Stimulated activated memory B cell treated with anti-CD40 and anti-IgM and Interleukin-4, amounts not matched to agents 10 μg/mL and 1 μg/mL and 100 μg/mL, for 72 hours (primary cell): ENCODE measurements around the gene SLC25A26.

ENCODE experiments used
- ATAC-seq: fragments of 150-1000 bp; cut with Tn5 transposase; 2 replicates; pipeline ENCODE4 v1.10.0; 2021
- H3K27ac Mint-ChIP-seq: one replicate; pipeline ENCODE4 v1.8.0; 2022; ENCODE audit warnings: mild to moderate bottlenecking, mixed read lengths
- H3K27me3 Mint-ChIP-seq: one replicate; pipeline ENCODE4 v1.8.0; 2022; ENCODE audit warnings: mixed read lengths
- H3K36me3 Mint-ChIP-seq: one replicate; pipeline ENCODE4 v1.8.0; 2022; ENCODE audit warnings: mixed read lengths
- H3K4me1 Mint-ChIP-seq: one replicate; pipeline ENCODE4 v1.8.0; 2022; ENCODE audit warnings: mixed read lengths
- H3K4me3 Mint-ChIP-seq: one replicate; pipeline ENCODE4 v1.8.0; 2022; ENCODE audit warnings: mild to moderate bottlenecking, moderate library complexity, mixed read lengths
- H3K9me3 Mint-ChIP-seq: one replicate; pipeline ENCODE4 v1.8.0; 2022; ENCODE audit warnings: mixed read lengths

The SLC25A26 gene

GRCh38 chr3:66377800-66378199 lies 157.0 kb downstream of the SLC25A26 start:
- no peak for ATAC-seq

DNA sequence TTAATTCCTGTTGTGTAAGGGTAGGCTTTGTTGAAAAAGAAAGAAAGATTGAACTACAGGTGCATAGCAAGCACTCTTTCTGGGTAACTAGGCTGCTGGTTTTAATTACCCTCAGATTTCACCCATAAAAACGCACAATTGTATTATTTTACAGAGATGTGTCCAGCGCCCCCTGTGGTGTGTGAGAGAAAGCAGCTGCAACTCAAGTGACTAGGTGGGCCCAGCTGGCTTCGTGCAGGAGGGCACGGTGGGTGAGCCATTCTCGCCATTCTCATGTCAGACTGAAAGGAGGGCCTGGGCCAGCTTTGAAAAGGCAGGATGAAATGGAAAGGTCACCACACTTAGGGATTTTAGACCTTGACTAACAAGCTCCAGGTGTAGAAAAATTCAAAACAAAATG lies 157.5 kb downstream of the SLC25A26 start:
- H3K36me3 Mint-ChIP-seq: peaks cover 89% of the 10 kb centered on the region
- no peak for ATAC-seq
- peak overlapping the region; percentile 72 for H3K27ac Mint-ChIP-seq
- no peaks in the 10 kb centered on the region for H3K9me3 Mint-ChIP-seq
- no peaks in the 10 kb centered on the region for H3K4me1 Mint-ChIP-seq
- H3K4me3 Mint-ChIP-seq: no peak overlapping the region
- H3K27me3 Mint-ChIP-seq: no peaks in the 10 kb centered on the region

More at GRCh38 chr3:66377800-66378199, 157.0 kb downstream of the SLC25A26 start:
- peaks cover 89% of the 10 kb centered on the region for H3K36me3 Mint-ChIP-seq
- peak overlapping the region; percentile 72 for H3K27ac Mint-ChIP-seq
- no peak overlapping the region for H3K4me3 Mint-ChIP-seq
- no peaks in the 10 kb centered on the region for H3K9me3 Mint-ChIP-seq
- no peaks in the 10 kb centered on the region for H3K4me1 Mint-ChIP-seq
- no peaks in the 10 kb centered on the region for H3K27me3 Mint-ChIP-seq

DNA sequence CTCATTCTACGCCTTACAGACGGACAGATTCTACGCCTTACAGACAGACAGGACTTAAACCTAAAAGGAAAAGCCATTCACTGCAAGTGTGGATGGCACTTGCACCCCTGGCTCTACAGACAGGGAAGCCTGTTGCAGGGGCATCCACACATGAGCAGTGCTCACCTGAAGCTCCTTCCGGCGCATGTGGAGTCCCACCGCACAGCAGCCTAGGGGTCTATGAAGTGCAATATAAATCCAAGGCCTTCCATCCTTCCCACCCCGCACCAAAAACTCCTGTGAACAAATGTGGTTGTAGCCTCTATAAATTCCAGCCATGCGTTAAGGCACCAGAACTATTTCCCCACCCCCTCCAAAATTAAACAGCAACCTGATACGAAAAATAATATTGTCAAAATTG lies 158.8 kb downstream of the SLC25A26 start:
- no peaks in the 10 kb centered on the region for H3K4me1 Mint-ChIP-seq
- no peak overlapping the region for H3K4me3 Mint-ChIP-seq

DNA sequence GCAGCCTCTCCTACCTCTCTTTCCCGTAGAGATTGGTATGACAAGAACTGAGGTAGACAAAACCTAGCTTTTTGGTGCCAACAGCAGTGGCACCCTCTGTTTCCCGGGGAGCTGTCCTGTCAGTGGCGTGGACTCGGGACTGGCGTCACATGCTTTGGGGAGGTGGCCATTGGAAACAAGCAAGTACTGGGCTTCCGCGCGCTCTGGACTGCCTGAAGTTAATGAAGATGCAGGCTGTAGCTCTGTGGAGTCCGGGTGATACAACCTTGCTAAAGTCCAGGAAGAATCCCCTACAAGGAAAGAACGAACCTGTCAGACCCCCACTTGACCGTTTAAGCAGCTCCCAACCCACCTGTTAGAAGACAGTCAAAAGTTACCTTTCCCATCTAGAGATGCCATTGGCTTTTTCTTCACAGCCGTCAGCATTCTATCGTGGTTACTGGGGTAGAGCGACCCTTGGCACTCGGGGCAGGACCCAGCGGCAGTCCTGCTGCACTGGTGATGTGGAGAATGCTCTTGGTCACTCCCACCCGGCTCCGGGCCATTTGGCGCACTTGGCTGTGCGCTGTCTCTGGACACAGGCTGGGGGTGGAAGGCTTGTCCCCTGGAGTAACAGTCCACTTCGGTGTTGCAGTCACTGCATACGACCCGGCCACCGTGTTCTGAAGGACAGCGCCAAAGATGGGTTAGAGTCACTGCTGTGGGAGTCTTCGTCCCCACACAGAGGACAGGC lies 159.6 kb downstream of the SLC25A26 start:
- no peaks in the 10 kb centered on the region for H3K4me1 Mint-ChIP-seq
- peaks cover 91% of the 10 kb centered on the region for H3K36me3 Mint-ChIP-seq
- no peak overlapping the region for H3K4me3 Mint-ChIP-seq
- no peak for ATAC-seq
- H3K27ac Mint-ChIP-seq: no peak overlapping the region
- no peaks in the 10 kb centered on the region for H3K27me3 Mint-ChIP-seq
- no peaks in the 10 kb centered on the region for H3K9me3 Mint-ChIP-seq

More for the DNA sequence above, 158.8 kb downstream of the SLC25A26 start:
- Mint-ChIP-seq H3K9me3 (no peaks in the 10 kb centered on the region), H3K27me3 (no peaks in the 10 kb centered on the region), H3K27ac (no peak overlapping the region), H3K36me3 (peaks cover 93% of the 10 kb centered on the region)
- ATAC-seq: no peak

DNA sequence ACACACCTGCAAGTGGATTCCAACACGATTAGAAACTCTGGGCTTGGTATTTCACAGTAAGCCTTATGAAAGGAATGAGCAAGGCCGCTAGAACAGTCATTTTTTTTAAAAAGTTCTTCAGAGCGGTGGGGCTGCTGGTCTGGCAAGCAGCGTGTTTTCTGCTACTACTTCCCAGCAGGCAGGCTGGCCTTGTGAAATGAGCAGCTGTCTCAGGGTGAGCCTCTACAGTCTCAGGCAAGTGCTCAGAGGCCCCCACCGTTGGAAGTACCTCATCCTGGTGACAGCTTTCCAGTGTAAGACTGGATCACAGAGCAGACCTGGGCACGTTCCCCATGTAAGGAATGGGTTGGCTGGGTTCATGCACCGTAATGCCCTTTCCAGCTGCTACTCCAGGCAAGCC lies 160.8 kb downstream of the SLC25A26 start:
- Mint-ChIP-seq H3K4me3 (no peak overlapping the region), H3K27ac (no peak overlapping the region), H3K27me3 (no peaks in the 10 kb centered on the region), H3K36me3 (peaks cover 80% of the 10 kb centered on the region), H3K4me1 (peaks cover 11% of the 10 kb centered on the region), H3K9me3 (no peaks in the 10 kb centered on the region)
- no peak for ATAC-seq

DNA sequence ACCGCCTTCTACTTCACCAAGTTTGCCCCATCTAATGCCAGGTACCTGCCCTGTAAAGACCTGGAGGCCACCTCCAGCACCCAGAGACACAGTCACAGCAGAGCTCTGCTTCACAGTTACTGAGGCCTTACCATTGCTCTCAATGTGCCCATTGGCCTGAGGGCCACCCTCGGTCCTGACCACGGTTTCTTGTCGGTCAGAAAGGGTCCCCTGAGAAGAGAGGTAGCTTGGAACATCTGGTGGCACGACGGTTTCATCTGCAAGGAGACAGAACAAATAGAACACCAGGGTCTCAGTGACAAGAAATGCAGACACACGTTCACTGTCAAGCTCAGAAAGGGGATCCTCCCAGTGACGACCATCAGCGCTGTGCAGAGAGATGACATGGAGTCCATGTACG lies 161.3 kb downstream of the SLC25A26 start:
- no peak for ATAC-seq
- H3K9me3 Mint-ChIP-seq: no peaks in the 10 kb centered on the region
- H3K4me1 Mint-ChIP-seq: peaks cover 16% of the 10 kb centered on the region
- H3K4me3 Mint-ChIP-seq: no peak overlapping the region
- peaks cover 76% of the 10 kb centered on the region for H3K36me3 Mint-ChIP-seq
- H3K27me3 Mint-ChIP-seq: no peaks in the 10 kb centered on the region
- no peak overlapping the region for H3K27ac Mint-ChIP-seq

GRCh38 chr3:66383023-66383422 lies 162.2 kb downstream of the SLC25A26 start:
- ATAC-seq: no peak
- Mint-ChIP-seq H3K9me3 (no peaks in the 10 kb centered on the region), H3K27ac (peak overlapping the region; percentile 14), H3K27me3 (no peaks in the 10 kb centered on the region), H3K4me1 (peaks cover 21% of the 10 kb centered on the region), H3K4me3 (no peak overlapping the region), H3K36me3 (peaks cover 68% of the 10 kb centered on the region)

DNA sequence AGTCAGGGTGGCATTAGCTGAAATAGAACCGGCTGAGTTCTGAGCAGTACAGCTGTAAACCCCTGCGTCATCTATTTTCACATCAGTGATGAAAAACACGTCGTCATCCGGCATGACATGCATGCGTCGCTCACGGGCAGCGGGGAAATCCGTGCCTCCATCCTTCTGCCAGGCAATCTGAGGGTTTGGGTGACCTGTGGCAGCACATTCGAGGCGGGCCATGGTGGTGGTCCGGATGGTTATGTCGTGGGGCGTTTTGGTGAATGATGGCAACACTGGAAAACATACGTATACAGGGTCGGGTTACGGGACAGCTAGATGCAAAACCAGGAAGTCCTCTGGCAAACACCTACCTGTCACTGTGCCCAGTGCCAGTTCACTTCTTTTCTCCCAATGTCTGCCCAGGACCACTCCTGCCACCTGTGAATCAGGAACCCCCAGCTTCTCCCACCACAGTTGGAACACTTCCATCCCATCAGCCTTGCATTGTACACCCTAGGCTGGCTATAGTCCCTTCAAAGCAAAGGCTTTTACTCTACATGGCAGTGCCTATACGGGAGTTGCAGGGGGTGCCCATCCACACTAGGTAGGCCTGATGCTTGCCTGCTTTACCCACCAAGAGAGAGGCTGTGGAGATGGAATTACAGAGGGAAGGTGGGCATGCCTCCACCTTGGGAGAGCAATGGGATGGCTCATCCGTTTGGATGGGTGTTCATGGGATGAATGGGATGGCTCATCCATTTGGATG lies 163.4 kb downstream of the SLC25A26 start:
- Mint-ChIP-seq H3K27me3 (no peaks in the 10 kb centered on the region), H3K36me3 (peaks cover 63% of the 10 kb centered on the region), H3K9me3 (peaks cover 4% of the 10 kb centered on the region), H3K4me3 (no peak overlapping the region), H3K27ac (no peak overlapping the region), H3K4me1 (peaks cover 31% of the 10 kb centered on the region)
- ATAC-seq: no peak

GRCh38 chr3:66385066-66385465 lies 164.3 kb downstream of the SLC25A26 start:
- H3K36me3 Mint-ChIP-seq: peaks cover 54% of the 10 kb centered on the region
- H3K4me3 Mint-ChIP-seq: no peak overlapping the region
- no peaks in the 10 kb centered on the region for H3K27me3 Mint-ChIP-seq
- peaks cover 40% of the 10 kb centered on the region for H3K4me1 Mint-ChIP-seq
- H3K9me3 Mint-ChIP-seq: peaks cover 4% of the 10 kb centered on the region
- peak overlapping the region; percentile 88 for H3K27ac Mint-ChIP-seq
- ATAC-seq: no peak

DNA sequence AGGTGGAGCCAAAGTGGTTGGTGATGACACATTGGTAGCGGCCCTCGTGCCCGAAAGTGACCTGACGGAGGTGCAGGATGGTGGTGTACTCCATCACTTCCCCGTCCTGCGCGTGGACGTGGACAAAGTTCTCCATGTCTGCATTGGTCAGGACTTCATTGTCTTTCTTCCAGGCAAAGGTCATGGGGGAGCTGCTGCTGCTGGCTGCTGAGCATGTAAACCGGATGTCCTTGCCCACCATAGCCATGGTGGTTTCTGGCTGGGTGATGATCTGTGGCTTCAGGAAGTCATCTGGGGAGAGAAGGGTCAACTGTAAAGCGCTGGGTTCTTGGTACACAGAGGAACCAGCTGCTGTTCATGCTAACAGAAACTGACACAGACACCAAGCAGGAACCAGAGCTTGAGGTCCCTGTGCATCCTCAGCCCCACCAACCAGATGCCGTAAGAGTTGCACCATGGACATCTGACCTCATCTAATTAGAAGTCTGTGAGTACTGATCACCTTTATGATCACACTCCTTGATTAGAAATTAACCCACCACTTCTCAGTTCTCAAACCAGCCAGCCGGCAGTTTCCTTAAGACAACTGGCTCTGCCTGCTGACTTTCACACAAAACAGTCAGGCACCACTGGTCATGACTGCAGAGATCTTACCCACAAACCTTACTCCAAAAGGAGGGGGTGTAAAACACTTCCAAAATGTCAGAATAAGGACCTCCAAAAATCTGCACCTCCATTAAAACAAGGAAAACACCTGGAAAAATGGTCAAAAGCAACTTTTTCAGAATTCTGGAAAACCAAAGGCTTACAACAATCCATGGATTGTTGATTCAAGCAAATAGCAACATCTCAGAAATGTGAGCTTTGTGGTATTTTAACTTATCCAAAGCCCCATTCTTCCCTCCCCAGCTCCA lies 165.5 kb downstream of the SLC25A26 start:
- H3K4me3 Mint-ChIP-seq: peak overlapping the region; percentile 48
- peaks cover 45% of the 10 kb centered on the region for H3K4me1 Mint-ChIP-seq
- peak; percentile 89 for ATAC-seq
- H3K36me3 Mint-ChIP-seq: peaks cover 42% of the 10 kb centered on the region
- peaks cover 4% of the 10 kb centered on the region for H3K9me3 Mint-ChIP-seq
- H3K27ac Mint-ChIP-seq: peak overlapping the region; percentile 88
- no peaks in the 10 kb centered on the region for H3K27me3 Mint-ChIP-seq

- Mint-ChIP-seq H3K36me3 (peaks cover 34% of the 10 kb centered on the region), H3K9me3 (peaks cover 4% of the 10 kb centered on the region), H3K4me1 (peaks cover 52% of the 10 kb centered on the region)
Measured at GRCh38 chr3:66386925-66387650, 166.3 kb downstream of the SLC25A26 start.

GRCh38 chr3:66390013-66390412 lies 169.2 kb downstream of the SLC25A26 start:
- Mint-ChIP-seq H3K4me1 (peaks cover 79% of the 10 kb centered on the region), H3K9me3 (peaks cover 4% of the 10 kb centered on the region), H3K27me3 (no peaks in the 10 kb centered on the region), H3K36me3 (peaks cover 6% of the 10 kb centered on the region), H3K4me3 (no peak overlapping the region), H3K27ac (peak overlapping the region; percentile 42)
- peak; percentile 38 for ATAC-seq

More at GRCh38 chr3:66386925-66387650, 166.3 kb downstream of the SLC25A26 start:
- ATAC-seq: peak; percentile 70
- Mint-ChIP-seq H3K4me3 (peak overlapping the region; percentile 48), H3K27ac (peak overlapping the region; percentile 88), H3K27me3 (no peaks in the 10 kb centered on the region)

DNA sequence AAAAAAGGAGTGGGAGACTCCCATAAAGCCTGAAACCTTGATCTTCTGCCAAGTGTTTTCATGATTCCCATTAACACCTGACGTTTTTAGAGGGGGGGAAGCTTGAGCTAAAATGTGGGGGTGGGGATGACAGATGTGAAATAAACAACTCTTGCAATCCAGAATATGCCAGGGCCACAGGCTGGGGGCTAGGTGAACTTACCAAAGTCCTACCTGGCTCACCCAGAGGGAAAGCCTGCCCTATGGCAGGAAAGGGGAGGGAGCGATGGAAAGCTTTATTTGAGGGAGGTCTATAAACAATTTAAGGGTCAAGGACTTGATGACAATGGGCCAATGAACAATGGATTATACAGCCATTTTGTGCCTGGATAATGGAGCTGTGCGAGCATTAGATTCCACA lies 171.7 kb downstream of the SLC25A26 start:
- Mint-ChIP-seq H3K4me3 (peak overlapping the region; percentile 80), H3K27ac (peak overlapping the region; percentile 73), H3K36me3 (peaks cover 6% of the 10 kb centered on the region), H3K9me3 (peaks cover 4% of the 10 kb centered on the region), H3K27me3 (no peaks in the 10 kb centered on the region), H3K4me1 (peaks cover 59% of the 10 kb centered on the region)
- no peak for ATAC-seq

- no peaks in the 10 kb centered on the region for H3K27me3 Mint-ChIP-seq
- peak overlapping the region; percentile 73 for H3K27ac Mint-ChIP-seq
- H3K4me3 Mint-ChIP-seq: peak overlapping the region; percentile 80
- peaks cover 4% of the 10 kb centered on the region for H3K9me3 Mint-ChIP-seq
- H3K36me3 Mint-ChIP-seq: peaks cover 5% of the 10 kb centered on the region
- peaks cover 58% of the 10 kb centered on the region for H3K4me1 Mint-ChIP-seq
- no peak for ATAC-seq
Measured at GRCh38 chr3:66392966-66393332, 172.1 kb downstream of the SLC25A26 start.
